ENCODE data around the gene TANK.

The TANK gene

DNA sequence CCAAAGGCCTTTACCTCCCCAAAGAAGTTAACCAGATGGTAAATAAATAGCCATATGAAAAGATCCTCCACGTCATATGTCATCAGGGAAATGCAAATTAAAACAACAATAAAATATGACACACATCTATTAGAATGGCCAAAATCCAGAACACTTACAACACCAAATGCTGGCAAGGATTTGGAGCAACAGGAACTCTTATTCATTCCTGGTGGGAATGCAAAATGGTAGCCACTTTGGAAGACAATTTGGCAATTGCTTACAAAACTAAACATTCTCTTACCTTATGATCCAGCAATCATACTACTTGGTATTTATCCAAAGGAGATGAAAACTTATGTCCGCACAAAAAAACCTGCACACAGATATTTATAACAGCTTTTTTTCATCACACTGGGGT, 1.3 kb upstream of the TANK start:
- Histone ChIP-seq H3K23ac (ENCODE audit: low read length in 2 of 2) (no peak overlapping the region), H2BK120ac (ENCODE audit: low read depth, low read length) (no peak overlapping the region), H4K8ac (ENCODE audit: low read length) (no peak overlapping the region), H3K9me3 (ENCODE audit: control insufficient read depth, low read length) (peaks cover 5% of the 10 kb centered on the region), H3K79me1 (replicated peaks; ENCODE audit: low read length, poor library complexity, severe bottlenecking) (peaks cover 16% of the 10 kb centered on the region), H3K4me1 (ENCODE audit: control insufficient read depth, insufficient read depth, low read depth, low read length) (no peaks in the 10 kb centered on the region), H3K4me2 (ENCODE audit: low read length, poor library complexity, severe bottlenecking) (no peak overlapping the region), H3K27me3 (ENCODE audit: control insufficient read depth in 1 of 2, insufficient read depth in 1 of 2, low read length in 2 of 2) (no peaks in the 10 kb centered on the region), H2BK12ac (ENCODE audit: low read length in 2 of 2) (no peak overlapping the region), H2AFZ (ENCODE audit: low read depth, low read length) (no peak overlapping the region), H3K4me3 (ENCODE audit: insufficient read depth in 1 of 2, low read depth in 1 of 2, low read length in 2 of 2) (no peak overlapping the region), H3K18ac (ENCODE audit: low read depth in 1 of 2, low read length in 2 of 2) (no peak overlapping the region), H3K27ac (ENCODE audit: low read length, poor library complexity, severe bottlenecking) (no peak overlapping the region), H2BK15ac (ENCODE audit: low read depth, poor library complexity, severe bottlenecking) (no peak overlapping the region), H2BK5ac (ENCODE audit: low read depth, low read length, poor library complexity, severe bottlenecking) (no peak overlapping the region), H3K36me3 (ENCODE audit: control insufficient read depth in 1 of 2, insufficient read depth in 2 of 2, low read depth in 1 of 2, low read length in 2 of 2) (peaks cover 0 to 14% of the 10 kb centered on the region in 2 experiments), H3K4ac (ENCODE audit: low read depth in 1 of 2, low read length in 2 of 2) (no peak overlapping the region), H4K91ac (ENCODE audit: low read length) (no peak overlapping the region), H3K14ac (ENCODE audit: low read length in 2 of 2) (no peak overlapping the region), H2AK5ac (ENCODE audit: low read length, severe bottlenecking) (no peak overlapping the region), H3K9ac (ENCODE audit: low read length) (no peak overlapping the region)
- DNase-seq: no peak
- WGBS: 100% methylated on average over 1 of the region's 2 CpGs

DNA sequence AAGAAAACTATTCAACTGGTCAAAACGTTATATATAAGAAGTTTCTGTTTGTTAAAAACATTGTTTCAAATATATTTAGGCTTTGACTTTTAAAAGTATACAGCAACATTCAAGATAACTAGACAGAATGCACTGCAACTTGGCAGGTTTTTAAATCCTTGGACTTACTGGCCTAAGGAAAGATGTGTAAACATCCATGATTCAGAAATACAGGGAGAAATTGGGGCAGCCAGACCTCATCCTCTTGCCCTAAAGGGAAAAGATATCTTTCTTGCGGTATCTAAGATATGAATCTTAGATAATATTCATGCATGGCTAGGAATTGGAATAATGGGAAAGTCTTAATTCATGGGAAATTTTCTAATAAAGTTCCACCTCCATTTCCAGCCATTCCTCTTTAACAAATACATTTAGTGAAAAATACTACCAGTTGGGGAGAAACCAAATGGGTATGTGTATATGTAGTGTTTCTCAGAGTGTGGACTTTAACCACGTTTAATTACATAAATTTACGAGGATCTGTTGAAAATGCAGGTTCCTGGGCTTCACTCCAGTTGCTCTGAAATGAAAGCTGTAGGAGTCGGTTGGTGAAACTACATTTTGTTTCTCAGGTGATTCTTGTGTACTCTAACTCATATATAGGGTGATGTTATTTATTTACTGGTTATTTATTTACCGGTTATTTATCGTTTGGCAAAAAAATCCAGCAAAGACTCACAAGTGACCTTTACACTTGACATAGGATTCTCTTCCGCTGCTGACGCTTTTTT, 587 bp upstream of the TANK start:
- Histone ChIP-seq H2BK15ac (ENCODE audit: low read depth, poor library complexity, severe bottlenecking) (no peak overlapping the region), H2BK120ac (ENCODE audit: low read depth, low read length) (no peak overlapping the region), H2BK12ac (ENCODE audit: low read length in 2 of 2) (no peak overlapping the region), H3K36me3 (ENCODE audit: control insufficient read depth in 1 of 2, insufficient read depth in 2 of 2, low read depth in 1 of 2, low read length in 2 of 2) (peaks cover 0 to 21% of the 10 kb centered on the region in 2 experiments), H3K9ac (ENCODE audit: low read length) (peak overlapping the region; percentile 75), H2AFZ (ENCODE audit: low read depth, low read length) (no peak overlapping the region), H3K9me3 (ENCODE audit: control insufficient read depth, low read length) (no peaks in the 10 kb centered on the region), H2BK5ac (ENCODE audit: low read depth, low read length, poor library complexity, severe bottlenecking) (no peak overlapping the region), H3K27ac (ENCODE audit: low read length, poor library complexity, severe bottlenecking) (peak overlapping the region; percentile 51), H3K79me1 (replicated peaks; ENCODE audit: low read length, poor library complexity, severe bottlenecking) (peaks cover 11% of the 10 kb centered on the region), H3K4me2 (ENCODE audit: low read length, poor library complexity, severe bottlenecking) (peak overlapping the region; percentile 61), H3K27me3 (ENCODE audit: control insufficient read depth in 1 of 2, insufficient read depth in 1 of 2, low read length in 2 of 2) (no peaks in the 10 kb centered on the region), H3K18ac (ENCODE audit: low read depth in 1 of 2, low read length in 2 of 2) (no peak overlapping the region), H4K8ac (ENCODE audit: low read length) (no peak overlapping the region), H3K23ac (ENCODE audit: low read length in 2 of 2) (no peak overlapping the region), H4K91ac (ENCODE audit: low read length) (no peak overlapping the region), H3K4me1 (ENCODE audit: control insufficient read depth, insufficient read depth, low read depth, low read length) (no peaks in the 10 kb centered on the region), H3K4ac (ENCODE audit: low read depth in 1 of 2, low read length in 2 of 2) (no peak overlapping the region), H3K14ac (ENCODE audit: low read length in 2 of 2) (no peak overlapping the region), H2AK5ac (ENCODE audit: low read length, severe bottlenecking) (no peak overlapping the region), H3K4me3 (ENCODE audit: insufficient read depth in 1 of 2, low read depth in 1 of 2, low read length in 2 of 2) (peak overlapping the region in 1 of 2 experiments; percentile 71)
- WGBS: 36% methylated on average over 5 of the region's 9 CpGs
- peak; percentile 11 for DNase-seq

DNA sequence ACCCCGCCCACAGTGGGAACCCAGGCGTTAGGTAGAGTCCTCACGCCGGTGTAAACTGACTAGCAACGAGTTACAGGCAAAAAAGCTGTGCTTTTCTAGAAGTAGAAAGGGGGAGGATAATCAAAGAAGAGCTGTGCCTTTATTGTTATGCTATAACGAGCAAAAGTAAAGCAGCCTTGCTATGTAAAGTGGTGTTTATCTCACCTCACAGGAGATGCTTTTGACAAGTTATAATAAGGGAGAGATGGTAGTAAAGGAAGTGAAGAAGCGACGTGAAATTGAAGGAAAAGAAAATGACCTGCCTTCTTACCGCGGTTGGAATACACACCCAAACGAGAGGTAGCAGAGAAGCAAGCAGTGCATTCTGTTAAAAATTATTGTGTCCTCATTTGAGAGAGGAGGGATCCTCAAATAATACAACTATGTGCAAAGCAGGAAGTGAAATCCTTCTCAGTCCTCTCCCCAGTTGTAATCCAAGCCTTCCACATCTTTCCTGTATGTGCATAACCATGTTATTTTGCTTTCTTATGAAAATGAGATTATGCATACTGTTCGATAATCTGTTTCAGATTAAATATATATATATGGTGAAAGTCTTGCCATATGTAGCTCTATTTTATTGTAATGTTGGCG, 962 bp downstream of the TANK start:
- Histone ChIP-seq H2AFZ (ENCODE audit: low read depth, low read length) (no peak overlapping the region), H2BK5ac (ENCODE audit: low read depth, low read length, poor library complexity, severe bottlenecking) (no peak overlapping the region), H2BK120ac (ENCODE audit: low read depth, low read length) (no peak overlapping the region), H3K79me1 (replicated peaks; ENCODE audit: low read length, poor library complexity, severe bottlenecking) (peaks cover 9% of the 10 kb centered on the region), H3K27me3 (ENCODE audit: control insufficient read depth in 1 of 2, insufficient read depth in 1 of 2, low read length in 2 of 2) (no peaks in the 10 kb centered on the region), H3K4ac (ENCODE audit: low read depth in 1 of 2, low read length in 2 of 2) (peak overlapping the region in 1 of 2 experiments; percentile 44), H2BK12ac (ENCODE audit: low read length in 2 of 2) (no peak overlapping the region), H3K4me3 (ENCODE audit: insufficient read depth in 1 of 2, low read depth in 1 of 2, low read length in 2 of 2) (peak overlapping the region; percentile 87 to 92), H3K4me1 (ENCODE audit: control insufficient read depth, insufficient read depth, low read depth, low read length) (no peaks in the 10 kb centered on the region), H3K4me2 (ENCODE audit: low read length, poor library complexity, severe bottlenecking) (peak overlapping the region; percentile 13), H3K9me3 (ENCODE audit: control insufficient read depth, low read length) (no peaks in the 10 kb centered on the region), H2AK5ac (ENCODE audit: low read length, severe bottlenecking) (no peak overlapping the region), H3K9ac (ENCODE audit: low read length) (peak overlapping the region; percentile 100), H3K14ac (ENCODE audit: low read length in 2 of 2) (no peak overlapping the region), H3K18ac (ENCODE audit: low read depth in 1 of 2, low read length in 2 of 2) (peak overlapping the region in 1 of 2 experiments; percentile 61), H3K23ac (ENCODE audit: low read length in 2 of 2) (no peak overlapping the region), H3K36me3 (ENCODE audit: control insufficient read depth in 1 of 2, insufficient read depth in 2 of 2, low read depth in 1 of 2, low read length in 2 of 2) (peaks cover 0 to 27% of the 10 kb centered on the region in 2 experiments), H2BK15ac (ENCODE audit: low read depth, poor library complexity, severe bottlenecking) (no peak overlapping the region), H4K91ac (ENCODE audit: low read length) (no peak overlapping the region), H3K27ac (ENCODE audit: low read length, poor library complexity, severe bottlenecking) (peak overlapping the region; percentile 97), H4K8ac (ENCODE audit: low read length) (no peak overlapping the region)
- under 1% methylated on average over 11 of the region's 13 CpGs for WGBS
- DNase-seq: no peak

DNA sequence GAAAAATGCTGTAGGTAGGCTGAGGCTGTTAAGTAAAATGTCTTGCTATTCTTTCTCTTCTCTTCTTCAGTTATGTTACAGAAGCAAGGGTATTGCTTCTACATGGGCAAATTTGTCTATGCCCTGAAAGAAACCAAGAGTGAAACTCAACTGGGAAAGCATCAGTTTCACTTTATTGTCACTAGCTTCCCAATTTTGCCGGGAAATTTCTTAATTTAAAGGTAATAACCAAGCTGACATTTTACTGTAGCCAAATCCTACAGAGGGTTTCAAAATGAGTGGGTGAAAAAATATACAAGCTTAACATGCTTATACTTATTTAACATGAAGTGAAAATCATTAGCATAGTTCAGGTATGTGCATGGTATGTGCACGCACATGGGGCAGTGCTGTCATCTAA, 3.2 kb downstream of the TANK start:
- no peak overlapping the region for H3K4ac ChIP-seq (ENCODE audit: low read depth in 1 of 2, low read length in 2 of 2)
- H2BK12ac ChIP-seq (ENCODE audit: low read length in 2 of 2): no peak overlapping the region
- no peak overlapping the region for H4K91ac ChIP-seq (ENCODE audit: low read length)
- no peaks in the 10 kb centered on the region for H3K9me3 ChIP-seq (ENCODE audit: control insufficient read depth, low read length)
- H3K4me3 ChIP-seq (ENCODE audit: insufficient read depth in 1 of 2, low read depth in 1 of 2, low read length in 2 of 2): peak overlapping the region in 1 of 2 experiments; percentile 39
- H3K23ac ChIP-seq (ENCODE audit: low read length in 2 of 2): no peak overlapping the region
- H4K8ac ChIP-seq (ENCODE audit: low read length): no peak overlapping the region
- no peak overlapping the region for H2AK5ac ChIP-seq (ENCODE audit: low read length, severe bottlenecking)
- H3K27ac ChIP-seq (ENCODE audit: low read length, poor library complexity, severe bottlenecking): no peak overlapping the region
- H2BK120ac ChIP-seq (ENCODE audit: low read depth, low read length): no peak overlapping the region
- H3K36me3 ChIP-seq (ENCODE audit: control insufficient read depth in 1 of 2, insufficient read depth in 2 of 2, low read depth in 1 of 2, low read length in 2 of 2): peaks cover 0 to 39% of the 10 kb centered on the region in 2 experiments
- DNase-seq: no peak
- no peak overlapping the region for H3K9ac ChIP-seq (ENCODE audit: low read length)
- H2AFZ ChIP-seq (ENCODE audit: low read depth, low read length): no peak overlapping the region
- no peak overlapping the region for H3K14ac ChIP-seq (ENCODE audit: low read length in 2 of 2)
- peaks cover 5% of the 10 kb centered on the region for H3K4me1 ChIP-seq (ENCODE audit: control insufficient read depth, insufficient read depth, low read depth, low read length)
- H2BK5ac ChIP-seq (ENCODE audit: low read depth, low read length, poor library complexity, severe bottlenecking): no peak overlapping the region
- no peak overlapping the region for H2BK15ac ChIP-seq (ENCODE audit: low read depth, poor library complexity, severe bottlenecking)
- H3K18ac ChIP-seq (ENCODE audit: low read depth in 1 of 2, low read length in 2 of 2): no peak overlapping the region
- H3K79me1 ChIP-seq (replicated peaks; ENCODE audit: low read length, poor library complexity, severe bottlenecking): no peaks in the 10 kb centered on the region
- WGBS: 100% methylated on average over 1 of the region's 2 CpGs
- H3K27me3 ChIP-seq (ENCODE audit: control insufficient read depth in 1 of 2, insufficient read depth in 1 of 2, low read length in 2 of 2): no peaks in the 10 kb centered on the region
- H3K4me2 ChIP-seq (ENCODE audit: low read length, poor library complexity, severe bottlenecking): no peak overlapping the region

All from mesenchymal stem cell (in vitro differentiated cells and primary cell).